Activated naive CD4-positive, alpha-beta T cell treated with anti-CD3 and anti-CD28 coated beads, Interleukin-2, amount 10 ng/mL, durations not matched to agents 7 days and 5 days (primary cell): Measurements from ENCODE around the gene FMNL3.

Experiments
- CTCF ChIA-PET: fragments of 350-600 bp; sonication (Branson Sonifier 250); formaldehyde crosslinking; loops from one replicate; lab custom pipeline; 2021; ENCODE audit warnings: antibody characterized with exemption; lab: Charles Lee
- DNase-seq: peaks from one replicate; pipeline ENCODE4 v3.0.0-alpha.2; 2020
- H3K27ac Mint-ChIP-seq: one replicate; pipeline ENCODE4 v1.8.0; 2021; ENCODE audit warnings: mild to moderate bottlenecking, moderate library complexity, mixed read lengths
- H3K27me3 Mint-ChIP-seq: one replicate; pipeline ENCODE4 v1.8.0; 2021; ENCODE audit warnings: mild to moderate bottlenecking, mixed read lengths
- H3K36me3 Mint-ChIP-seq: one replicate; pipeline ENCODE4 v1.8.0; 2021; ENCODE audit warnings: mixed read lengths
- H3K4me1 Mint-ChIP-seq: one replicate; pipeline ENCODE4 v1.8.0; 2021; ENCODE audit warnings: mixed read lengths
- H3K4me3 Mint-ChIP-seq: one replicate; pipeline ENCODE4 v1.8.0; 2021; ENCODE audit warnings: mild to moderate bottlenecking, moderate library complexity, mixed read lengths
- H3K9me3 Mint-ChIP-seq: one replicate; pipeline ENCODE4 v1.8.0; 2021; ENCODE audit warnings: mixed read lengths

FMNL3 gene

DNA sequence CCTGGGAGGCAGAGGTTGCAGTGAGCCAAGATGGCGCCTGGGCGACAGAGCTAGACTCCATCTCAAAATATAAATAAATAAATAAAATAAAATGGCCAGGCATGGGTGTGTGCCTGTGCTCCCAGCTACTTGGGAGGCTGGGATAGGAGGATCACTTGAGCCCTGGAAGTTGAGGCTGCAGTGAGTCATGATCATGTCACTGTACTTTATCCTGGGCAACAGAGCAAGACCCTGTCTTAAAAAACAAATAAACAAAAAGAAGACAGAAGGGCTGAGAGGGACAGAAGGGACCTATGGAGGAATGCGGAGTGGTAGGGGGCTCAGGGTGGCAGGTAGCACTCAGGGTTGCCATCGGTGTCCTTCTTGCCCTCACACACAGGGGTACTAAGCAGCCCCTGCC is 43.0 kb downstream of the FMNL3 start:
- no peak overlapping the region for H3K4me3 Mint-ChIP-seq
- H3K9me3 Mint-ChIP-seq: no peaks in the 10 kb centered on the region

DNA sequence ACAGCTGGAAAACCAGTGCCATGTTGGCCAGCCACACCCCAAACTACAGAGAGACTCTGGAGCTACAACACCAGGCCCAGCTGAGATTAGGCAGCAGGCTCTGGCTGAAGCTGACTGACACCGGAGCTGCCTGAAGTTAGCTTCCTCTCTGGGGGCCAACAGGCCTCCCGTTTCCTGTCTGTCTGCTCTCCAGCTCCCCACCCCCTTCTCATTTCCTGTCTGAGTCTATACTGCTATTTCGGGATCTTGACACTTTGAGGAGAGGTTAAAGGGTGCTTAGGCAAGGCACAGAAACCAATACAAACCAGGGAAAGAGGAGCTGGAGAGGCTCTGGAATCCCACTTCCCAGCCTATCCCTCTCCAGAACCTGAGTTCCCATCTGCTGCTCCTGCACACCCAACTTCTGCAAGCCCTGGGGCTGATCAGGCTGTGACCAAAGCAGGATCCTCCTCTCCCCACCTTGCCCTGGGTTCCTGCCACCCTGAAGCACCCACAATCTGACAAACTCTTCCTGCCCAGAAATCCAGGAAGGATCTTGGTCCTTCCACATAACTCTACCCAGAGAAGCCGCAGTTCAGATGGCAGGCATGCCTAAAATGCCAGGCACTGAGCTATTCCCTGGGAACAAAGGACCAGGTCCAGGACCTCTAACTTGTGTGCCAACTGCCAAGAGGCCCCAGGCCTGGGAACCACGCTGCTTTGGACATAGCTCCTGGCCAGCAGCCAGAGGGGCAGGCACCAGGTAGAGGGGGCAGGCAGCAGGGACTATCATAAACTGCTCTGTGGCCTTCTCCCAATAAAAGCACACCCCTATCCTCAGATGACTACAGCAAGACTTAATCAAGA is 44.0 kb downstream of the FMNL3 start:
- Mint-ChIP-seq H3K27ac (peak overlapping the region; percentile 96), H3K27me3 (no peaks in the 10 kb centered on the region), H3K9me3 (no peaks in the 10 kb centered on the region), H3K36me3 (peaks cover 56% of the 10 kb centered on the region), H3K4me3 (peak overlapping the region; percentile 60), H3K4me1 (peaks cover 74% of the 10 kb centered on the region)
- CTCF ChIA-PET: interaction anchor here (0.7 to 2.5 kb wide), 7 partner anchors 11 to 99 kb away, joined by 3 to 13 read pairs (median 5); partner anchors contain the start of genes FMNL3 and TMBIM6
- peak; percentile 85 for DNase-seq

More for the DNA sequence above, 43.0 kb downstream of the FMNL3 start:
- DNase-seq: no peak
- Mint-ChIP-seq H3K4me1 (peaks cover 82% of the 10 kb centered on the region), H3K27me3 (no peaks in the 10 kb centered on the region), H3K36me3 (peaks cover 59% of the 10 kb centered on the region), H3K27ac (peak overlapping the region; percentile 96)
- CTCF ChIA-PET: interaction anchor here (0.7 to 2.5 kb wide), 4 partner anchors 12 to 44 kb away, joined by 3 to 13 read pairs (median 4); partner anchors contain the start of gene FMNL3

DNA sequence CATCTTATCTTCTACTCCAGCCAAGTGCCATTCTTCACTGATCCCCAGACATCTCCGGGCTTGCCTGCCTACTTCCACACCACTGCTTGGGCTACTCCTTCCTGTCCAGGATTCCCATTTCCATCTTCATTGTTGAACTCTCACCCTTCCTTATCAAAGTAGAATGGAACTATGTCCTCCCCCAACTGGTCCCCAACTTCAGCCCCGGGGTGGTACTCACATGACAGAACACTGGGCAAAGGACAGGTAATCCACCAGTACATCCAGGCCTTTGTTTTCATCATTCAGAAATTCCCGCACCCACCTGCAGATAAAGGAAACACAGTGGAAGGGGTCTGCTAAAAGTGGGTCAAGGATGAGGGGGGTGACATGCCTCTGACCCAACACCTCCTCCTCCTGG is 45.5 kb downstream of the FMNL3 start:
- H3K36me3 Mint-ChIP-seq: peaks cover 64% of the 10 kb centered on the region
- H3K4me1 Mint-ChIP-seq: peaks cover 70% of the 10 kb centered on the region
- peak overlapping the region; percentile 96 for H3K27ac Mint-ChIP-seq
- H3K27me3 Mint-ChIP-seq: no peaks in the 10 kb centered on the region
- CTCF ChIA-PET: interaction anchor here (1.4 to 2.5 kb wide), 6 partner anchors 8 to 80 kb away, joined by 3 to 13 read pairs (median 6); partner anchors contain the start of genes FMNL3 and TMBIM6
- no peaks in the 10 kb centered on the region for H3K9me3 Mint-ChIP-seq
- no peak for DNase-seq
- no peak overlapping the region for H3K4me3 Mint-ChIP-seq

DNA sequence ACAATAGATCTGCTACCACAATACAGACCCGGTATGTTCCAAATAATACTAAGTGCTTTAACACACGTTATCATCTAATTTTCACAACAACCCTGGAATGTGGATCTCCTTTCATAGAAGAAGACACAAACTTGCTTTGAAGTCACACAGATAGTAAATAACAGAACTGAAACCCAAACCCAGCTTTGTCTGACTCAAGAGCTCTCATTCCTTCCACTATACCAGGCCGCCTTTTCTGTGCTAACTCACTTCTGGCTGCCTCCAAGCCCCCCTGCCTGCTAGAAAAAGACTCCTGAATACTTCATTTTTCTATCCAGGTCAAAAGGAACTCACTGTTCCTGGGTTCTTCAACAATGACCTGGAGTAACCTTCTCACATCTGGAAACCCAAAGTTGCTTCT is 46.0 kb downstream of the FMNL3 start:
- H3K27ac Mint-ChIP-seq: peak overlapping the region; percentile 80
- peaks cover 72% of the 10 kb centered on the region for H3K4me1 Mint-ChIP-seq
- no peaks in the 10 kb centered on the region for H3K9me3 Mint-ChIP-seq
- no peak overlapping the region for H3K4me3 Mint-ChIP-seq
- DNase-seq: no peak
- H3K36me3 Mint-ChIP-seq: peaks cover 67% of the 10 kb centered on the region
- CTCF ChIA-PET: interaction anchor here (1.2 to 2.4 kb wide), 6 partner anchors 8 to 103 kb away, joined by 3 to 8 read pairs (median 4); partner anchors contain the start of genes FMNL3 and TMBIM6
- H3K27me3 Mint-ChIP-seq: no peaks in the 10 kb centered on the region

DNA sequence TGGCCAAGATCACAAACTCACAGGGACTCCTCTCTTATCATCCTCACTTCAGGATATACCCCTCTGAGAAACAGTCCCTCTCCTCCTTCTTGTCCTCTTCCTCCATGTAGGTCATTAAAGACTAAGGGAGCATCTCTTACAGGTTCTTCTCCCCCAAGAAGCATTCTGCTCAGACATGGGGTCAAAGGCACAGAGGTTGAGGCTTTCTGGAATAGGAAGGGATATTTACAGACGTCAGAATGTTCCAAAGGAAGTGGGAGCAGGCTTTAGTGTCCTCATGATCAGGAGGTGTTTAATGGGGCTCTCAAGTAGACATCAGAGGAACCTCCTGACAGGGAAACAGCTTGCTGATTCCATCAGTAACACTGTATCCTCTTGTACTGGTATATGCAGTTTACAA is 47.5 kb downstream of the FMNL3 start:
- DNase-seq: no peak
- H3K4me3 Mint-ChIP-seq: no peak overlapping the region
- peaks cover 67% of the 10 kb centered on the region for H3K4me1 Mint-ChIP-seq
- CTCF ChIA-PET: interaction anchor here (2.0 to 2.4 kb wide), 2 partner anchors 15 to 48 kb away, joined by 8 read pairs; partner anchors contain the start of gene FMNL3
- no peaks in the 10 kb centered on the region for H3K9me3 Mint-ChIP-seq
- no peaks in the 10 kb centered on the region for H3K27me3 Mint-ChIP-seq
- no peak overlapping the region for H3K27ac Mint-ChIP-seq
- H3K36me3 Mint-ChIP-seq: peaks cover 62% of the 10 kb centered on the region

DNA sequence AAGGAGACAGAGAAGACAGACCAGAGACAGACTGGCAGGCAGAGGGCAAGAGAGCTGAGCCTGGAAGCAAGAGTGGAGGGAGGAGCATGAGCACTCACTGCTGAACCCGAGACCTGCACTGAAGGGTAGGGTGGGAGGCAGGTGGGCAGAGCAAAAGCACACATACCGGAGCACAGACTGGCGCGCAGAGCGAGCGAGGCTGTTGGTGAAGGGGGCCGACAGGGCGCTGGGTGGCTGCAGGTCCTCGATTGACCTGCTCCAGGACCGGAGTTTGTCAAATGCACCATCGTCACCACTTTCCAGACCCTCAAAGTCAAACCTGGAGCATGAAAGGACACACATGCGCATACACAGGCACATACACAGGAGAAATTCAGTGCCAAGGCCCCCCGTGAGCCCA is 48.9 kb downstream of the FMNL3 start:
- Mint-ChIP-seq H3K36me3 (peaks cover 61% of the 10 kb centered on the region), H3K27me3 (no peaks in the 10 kb centered on the region), H3K4me3 (no peak overlapping the region), H3K27ac (peak overlapping the region; percentile 42), H3K4me1 (peaks cover 53% of the 10 kb centered on the region), H3K9me3 (no peaks in the 10 kb centered on the region)
- CTCF ChIA-PET: interaction anchor here (1.3 kb wide), 1 partner anchor 50 kb away, joined by 3 read pairs; no protein-coding TSS in a partner anchor
- DNase-seq: no peak

DNA sequence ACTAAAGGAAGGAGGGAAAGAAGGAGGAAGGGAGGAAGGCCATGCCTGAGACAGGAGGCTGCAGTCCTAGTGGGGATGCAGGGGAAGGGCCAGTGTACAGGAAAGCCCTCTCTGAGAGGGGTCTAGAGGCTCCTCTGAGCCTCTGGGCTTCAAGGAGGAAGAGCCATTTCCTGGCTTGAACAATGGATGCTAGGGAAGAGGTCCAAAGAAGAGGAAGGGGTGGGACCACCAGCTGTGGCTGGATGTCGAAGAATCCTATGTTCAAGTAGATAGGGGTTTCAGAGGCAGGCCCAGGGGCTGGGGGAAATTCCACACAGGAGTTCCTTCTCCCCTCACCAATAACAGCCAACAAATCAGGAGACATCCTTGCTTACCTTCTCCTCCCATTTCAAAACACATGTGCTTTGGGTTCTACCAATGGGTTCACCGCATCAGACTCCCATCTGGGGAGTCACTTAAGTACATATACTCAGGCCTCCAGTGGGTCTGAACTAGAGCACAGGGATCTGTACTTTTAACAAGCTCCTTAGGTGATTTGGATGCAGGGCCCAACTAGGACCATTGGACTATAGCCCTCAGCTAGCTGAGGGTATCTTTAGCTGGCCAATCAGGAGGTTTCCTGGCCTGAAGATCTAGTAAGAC is 51.5 kb downstream of the FMNL3 start:
- H3K4me1 Mint-ChIP-seq: peaks cover 28% of the 10 kb centered on the region
- peak overlapping the region; percentile 3 for H3K27ac Mint-ChIP-seq
- H3K4me3 Mint-ChIP-seq: no peak overlapping the region
- no peak for DNase-seq
- CTCF ChIA-PET: interaction anchor here (3.9 to 17.4 kb wide), 2 partner anchors 11 to 53 kb away, joined by 13 to 370 read pairs; partner anchors contain the start of gene FMNL3
- H3K9me3 Mint-ChIP-seq: no peaks in the 10 kb centered on the region
- no peaks in the 10 kb centered on the region for H3K27me3 Mint-ChIP-seq
- peaks cover 47% of the 10 kb centered on the region for H3K36me3 Mint-ChIP-seq

DNA sequence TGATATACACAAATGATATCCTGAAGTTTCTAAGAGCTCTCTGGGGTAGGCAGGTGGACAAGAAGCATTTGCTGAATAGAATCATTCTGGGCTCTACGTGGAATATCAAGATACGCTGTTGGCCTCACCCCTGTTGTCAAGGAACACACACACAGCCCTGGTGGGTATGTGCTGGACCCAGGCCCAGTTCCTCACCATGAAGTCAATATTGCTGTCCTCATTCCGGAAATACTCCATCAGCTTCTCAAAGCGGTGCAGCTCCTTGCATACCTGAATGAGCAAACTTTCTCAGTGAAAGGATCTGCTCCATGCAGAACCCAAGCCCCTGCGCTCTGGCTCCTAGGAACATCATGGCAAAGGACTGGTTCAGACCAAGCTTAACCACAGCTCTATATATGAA is 52.5 kb downstream of the FMNL3 start:
- Mint-ChIP-seq H3K27me3 (no peaks in the 10 kb centered on the region), H3K9me3 (no peaks in the 10 kb centered on the region), H3K27ac (no peak overlapping the region), H3K4me3 (no peak overlapping the region), H3K36me3 (peaks cover 49% of the 10 kb centered on the region), H3K4me1 (peaks cover 21% of the 10 kb centered on the region)
- CTCF ChIA-PET: interaction anchor here (1.0 to 17.4 kb wide), 5 partner anchors 10 to 54 kb away, joined by 3 to 370 read pairs (median 12); partner anchors contain the start of gene FMNL3
- DNase-seq: no peak

DNA sequence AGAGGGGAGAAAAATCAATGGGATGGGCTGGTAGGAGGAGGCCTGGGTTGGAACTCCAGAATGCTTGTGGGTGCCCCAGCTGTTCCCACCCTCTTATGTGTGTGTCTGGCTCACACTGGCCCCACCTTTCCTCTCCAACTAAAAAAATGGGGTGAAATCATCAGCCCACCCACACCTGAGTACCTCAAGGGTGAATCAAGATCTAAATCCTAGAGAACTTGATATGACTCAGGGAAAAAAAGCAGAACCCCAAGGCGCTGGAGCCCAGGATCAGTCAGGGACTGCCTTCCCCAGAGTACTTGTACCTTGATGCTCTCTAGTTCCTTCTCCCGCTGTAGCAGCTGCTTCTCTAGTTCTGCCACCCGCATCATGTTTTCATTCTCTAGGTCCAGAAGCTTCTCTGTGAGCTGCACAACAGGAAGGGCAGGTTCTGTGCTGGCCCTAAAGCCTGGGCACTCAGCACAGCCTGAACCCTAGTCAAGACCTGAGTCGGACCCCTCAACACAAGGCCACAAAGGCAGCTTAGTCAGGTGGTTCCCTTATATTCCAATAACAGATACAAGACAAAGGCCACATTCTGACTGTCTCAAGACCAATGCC is 54.2 kb downstream of the FMNL3 start:
- no peaks in the 10 kb centered on the region for H3K27me3 Mint-ChIP-seq
- H3K9me3 Mint-ChIP-seq: no peaks in the 10 kb centered on the region
- H3K27ac Mint-ChIP-seq: no peak overlapping the region
- H3K4me1 Mint-ChIP-seq: peaks cover 33% of the 10 kb centered on the region
- H3K36me3 Mint-ChIP-seq: peaks cover 58% of the 10 kb centered on the region
- no peak overlapping the region for H3K4me3 Mint-ChIP-seq
- CTCF ChIA-PET: interaction anchor here (1.2 to 17.4 kb wide), 4 partner anchors 8 to 55 kb away, joined by 3 to 370 read pairs (median 12); partner anchors contain the start of gene FMNL3
- no peak for DNase-seq

DNA sequence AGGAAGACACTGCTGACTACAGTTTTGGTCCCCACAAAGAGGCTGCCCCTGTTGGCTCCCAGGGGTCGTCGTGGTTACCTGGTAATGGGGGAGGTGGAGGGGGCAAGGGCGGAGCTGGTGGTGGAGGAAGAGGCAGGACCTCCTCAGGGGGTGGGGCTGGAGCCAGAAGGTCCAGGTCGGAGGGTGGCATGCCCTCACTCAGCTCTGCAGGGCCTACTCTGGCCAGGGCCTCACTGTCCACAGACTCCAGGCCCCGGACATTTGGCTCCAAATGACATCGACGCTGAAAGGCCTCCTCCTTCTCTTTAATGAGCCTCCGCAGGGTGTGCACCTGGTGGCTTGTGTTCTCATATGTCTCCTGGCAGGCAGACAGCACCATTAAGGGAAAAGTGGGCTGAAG is 55.4 kb downstream of the FMNL3 start:
- peaks cover 39% of the 10 kb centered on the region for H3K4me1 Mint-ChIP-seq
- CTCF ChIA-PET: interaction anchor here (1.2 to 17.4 kb wide), 2 partner anchors 10 to 57 kb away, joined by 3 to 370 read pairs; partner anchors contain the start of gene FMNL3

DNA sequence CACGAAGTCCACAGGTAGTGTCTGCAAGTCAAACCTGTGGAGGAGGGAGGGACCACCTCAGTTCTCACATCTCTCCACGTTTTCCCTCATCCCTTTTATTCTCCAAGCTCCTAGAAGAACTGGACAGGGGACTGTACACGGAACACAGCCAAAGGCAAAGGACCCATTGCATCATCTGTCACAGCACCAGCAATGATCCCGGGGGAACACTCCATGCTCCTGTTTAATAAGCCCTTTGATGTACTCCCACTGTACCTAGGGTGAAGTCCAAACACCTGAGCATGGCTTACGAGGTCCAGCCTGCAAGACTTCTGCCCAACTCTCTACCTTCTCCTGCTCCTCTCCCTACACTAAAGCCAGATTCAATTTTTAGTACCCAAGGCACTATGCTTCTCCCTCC is 57.3 kb downstream of the FMNL3 start:
- H3K27me3 Mint-ChIP-seq: no peaks in the 10 kb centered on the region
- no peak for DNase-seq
- CTCF ChIA-PET: interaction anchor here (3.3 to 17.4 kb wide), 2 partner anchors 12 to 59 kb away, joined by 29 to 370 read pairs; partner anchors contain the start of gene FMNL3
- peaks cover 52% of the 10 kb centered on the region for H3K36me3 Mint-ChIP-seq
- H3K4me3 Mint-ChIP-seq: no peak overlapping the region
- no peaks in the 10 kb centered on the region for H3K9me3 Mint-ChIP-seq
- peaks cover 36% of the 10 kb centered on the region for H3K4me1 Mint-ChIP-seq
- H3K27ac Mint-ChIP-seq: no peak overlapping the region

More for the DNA sequence above, 55.4 kb downstream of the FMNL3 start:
- no peak for DNase-seq
- Mint-ChIP-seq H3K9me3 (no peaks in the 10 kb centered on the region), H3K27me3 (no peaks in the 10 kb centered on the region), H3K27ac (no peak overlapping the region), H3K36me3 (peaks cover 54% of the 10 kb centered on the region), H3K4me3 (no peak overlapping the region)

DNA sequence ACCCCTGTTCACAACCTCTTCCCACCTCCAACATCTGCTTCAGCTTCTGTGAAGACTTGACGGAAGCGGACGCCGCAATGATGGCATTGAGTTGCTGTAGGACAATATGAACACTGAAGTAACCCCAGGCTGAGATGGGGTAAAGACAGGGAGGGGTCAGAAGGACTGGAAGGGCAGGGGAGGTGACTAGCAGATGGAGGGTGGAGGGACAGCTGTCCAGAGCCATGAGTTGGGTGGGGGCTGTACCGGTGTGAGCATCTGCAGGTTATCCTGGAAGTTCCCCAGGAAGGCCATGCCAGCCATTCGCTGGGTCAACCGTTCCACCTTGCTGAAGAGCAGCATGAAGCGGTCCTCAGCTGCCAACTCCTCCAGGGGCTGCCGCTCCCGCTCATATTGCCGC is 57.8 kb downstream of the FMNL3 start:
- Mint-ChIP-seq H3K27me3 (no peaks in the 10 kb centered on the region), H3K4me1 (peaks cover 41% of the 10 kb centered on the region), H3K27ac (peak overlapping the region; percentile 2), H3K9me3 (no peaks in the 10 kb centered on the region), H3K36me3 (peaks cover 52% of the 10 kb centered on the region), H3K4me3 (no peak overlapping the region)
- CTCF ChIA-PET: interaction anchor here (0.6 to 17.4 kb wide), 3 partner anchors 12 to 59 kb away, joined by 3 to 370 read pairs (median 29); partner anchors contain the start of gene FMNL3
- no peak for DNase-seq

DNA sequence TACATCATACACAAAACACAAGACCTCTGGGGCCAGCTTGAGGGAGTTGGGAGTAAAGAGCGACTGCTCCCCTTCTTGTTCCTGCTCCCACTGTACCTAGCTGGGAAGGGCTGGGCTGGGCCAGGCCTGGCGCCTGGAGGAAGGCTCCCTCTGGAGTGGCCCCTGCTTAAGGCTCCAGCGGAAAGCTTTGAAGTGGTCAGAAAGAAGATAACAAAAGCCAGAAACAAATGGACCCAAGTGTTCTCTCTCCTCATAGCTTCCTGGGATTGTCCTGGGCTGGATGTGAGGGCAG is 58.5 kb downstream of the FMNL3 start:
- Mint-ChIP-seq H3K27me3 (no peaks in the 10 kb centered on the region), H3K4me3 (no peak overlapping the region), H3K4me1 (peaks cover 45% of the 10 kb centered on the region), H3K36me3 (peaks cover 52% of the 10 kb centered on the region), H3K9me3 (no peaks in the 10 kb centered on the region), H3K27ac (peak overlapping the region; percentile 71)
- CTCF ChIA-PET: interaction anchor here (0.6 to 17.4 kb wide), 7 partner anchors 11 to 191 kb away, joined by 3 to 370 read pairs (median 3); partner anchors contain the start of genes FMNL3 and TMBIM6
- DNase-seq: no peak
